Measurements from ENCODE around the gene NOSTRIN.
"Not testable (repeated sequence)": the region's sequence is repeated elsewhere in the genome, so short reads cannot be mapped to it uniquely, and the experiment has no call there.

The NOSTRIN gene

GRCh38 chr2:168773719-168774521, 28.5 kb upstream of the NOSTRIN start:
- H3K4me3 ChIP-seq (ENCODE audit: low read length), result no peak overlapping the region
- H3K4me1 ChIP-seq (ENCODE audit: control insufficient read depth, insufficient read depth, low read length), result no peaks in the 10 kb centered on the region
- H3K9ac ChIP-seq (ENCODE audit: low read length), result no peak overlapping the region
- H3K27me3 ChIP-seq (ENCODE audit: control insufficient read depth, insufficient read depth, low read length), result no peaks in the 10 kb centered on the region
- no peaks in the 10 kb centered on the region for H3K36me3 ChIP-seq (ENCODE audit: control insufficient read depth, insufficient read depth, low read length)
- no peak overlapping the region for H3K27ac ChIP-seq (ENCODE audit: low read depth, low read length)

- Histone ChIP-seq H3K9ac (ENCODE audit: low read length) (no peak overlapping the region), H3K27me3 (ENCODE audit: control insufficient read depth, insufficient read depth, low read length) (no peaks in the 10 kb centered on the region), H3K36me3 (ENCODE audit: control insufficient read depth, insufficient read depth, low read length) (no peaks in the 10 kb centered on the region), H3K4me3 (ENCODE audit: low read length) (no peak overlapping the region), H3K27ac (ENCODE audit: low read depth, low read length) (no peak overlapping the region), H3K4me1 (ENCODE audit: control insufficient read depth, insufficient read depth, low read length) (no peaks in the 10 kb centered on the region)
These were observed 26.6 kb upstream of the NOSTRIN start for GRCh38 chr2:168775837-168776236.

GRCh38 chr2:168780669-168781071, 21.8 kb upstream of the NOSTRIN start:
- Histone ChIP-seq H3K4me1 (ENCODE audit: control insufficient read depth, insufficient read depth, low read length) (no peaks in the 10 kb centered on the region), H3K9ac (ENCODE audit: low read length) (no peak overlapping the region), H3K27ac (ENCODE audit: low read depth, low read length) (no peak overlapping the region)

GRCh38 chr2:168781191-168781817, 21.1 kb upstream of the NOSTRIN start:
- Histone ChIP-seq H3K36me3 (ENCODE audit: control insufficient read depth, insufficient read depth, low read length) (no peaks in the 10 kb centered on the region), H3K4me3 (ENCODE audit: low read length) (no peak overlapping the region), H3K4me1 (ENCODE audit: control insufficient read depth, insufficient read depth, low read length) (no peaks in the 10 kb centered on the region), H3K9ac (ENCODE audit: low read length) (no peak overlapping the region), H3K27ac (ENCODE audit: low read depth, low read length) (no peak overlapping the region), H3K27me3 (ENCODE audit: control insufficient read depth, insufficient read depth, low read length) (no peaks in the 10 kb centered on the region)

More at GRCh38 chr2:168780669-168781071, 21.8 kb upstream of the NOSTRIN start:
- Histone ChIP-seq H3K27me3 (ENCODE audit: control insufficient read depth, insufficient read depth, low read length) (no peaks in the 10 kb centered on the region), H3K4me3 (ENCODE audit: low read length) (no peak overlapping the region), H3K36me3 (ENCODE audit: control insufficient read depth, insufficient read depth, low read length) (no peaks in the 10 kb centered on the region)

- no peaks in the 10 kb centered on the region for H3K36me3 ChIP-seq (ENCODE audit: control insufficient read depth, insufficient read depth, low read length)
- H3K9ac ChIP-seq (ENCODE audit: low read length), result no peak overlapping the region
- no peak overlapping the region for H3K27ac ChIP-seq (ENCODE audit: low read depth, low read length)
- no peaks in the 10 kb centered on the region for H3K4me1 ChIP-seq (ENCODE audit: control insufficient read depth, insufficient read depth, low read length)
- H3K27me3 ChIP-seq (ENCODE audit: control insufficient read depth, insufficient read depth, low read length), result no peaks in the 10 kb centered on the region
- H3K4me3 ChIP-seq (ENCODE audit: low read length), result no peak overlapping the region
These were observed 20.2 kb upstream of the NOSTRIN start for GRCh38 chr2:168782271-168782670.

- Histone ChIP-seq H3K27ac (ENCODE audit: low read depth, low read length) (no peak overlapping the region), H3K9ac (ENCODE audit: low read length) (no peak overlapping the region), H3K36me3 (ENCODE audit: control insufficient read depth, insufficient read depth, low read length) (no peaks in the 10 kb centered on the region), H3K4me1 (ENCODE audit: control insufficient read depth, insufficient read depth, low read length) (no peaks in the 10 kb centered on the region), H3K4me3 (ENCODE audit: low read length) (no peak overlapping the region), H3K27me3 (ENCODE audit: control insufficient read depth, insufficient read depth, low read length) (no peaks in the 10 kb centered on the region)
These were observed 17.4 kb upstream of the NOSTRIN start for GRCh38 chr2:168784993-168785392.

- H3K27ac ChIP-seq (ENCODE audit: low read depth, low read length), result no peak overlapping the region
- no peaks in the 10 kb centered on the region for H3K4me1 ChIP-seq (ENCODE audit: control insufficient read depth, insufficient read depth, low read length)
- no peak overlapping the region for H3K9ac ChIP-seq (ENCODE audit: low read length)
- H3K27me3 ChIP-seq (ENCODE audit: control insufficient read depth, insufficient read depth, low read length), result no peaks in the 10 kb centered on the region
- no peak overlapping the region for H3K4me3 ChIP-seq (ENCODE audit: low read length)
- no peaks in the 10 kb centered on the region for H3K36me3 ChIP-seq (ENCODE audit: control insufficient read depth, insufficient read depth, low read length)
These were observed 15.2 kb upstream of the NOSTRIN start for GRCh38 chr2:168787098-168787781.

GRCh38 chr2:168787782-168788376, 14.6 kb upstream of the NOSTRIN start:
- no peak overlapping the region for H3K9ac ChIP-seq (ENCODE audit: low read length)
- H3K36me3 ChIP-seq (ENCODE audit: control insufficient read depth, insufficient read depth, low read length), result no peaks in the 10 kb centered on the region
- no peak overlapping the region for H3K27ac ChIP-seq (ENCODE audit: low read depth, low read length)
- no peaks in the 10 kb centered on the region for H3K27me3 ChIP-seq (ENCODE audit: control insufficient read depth, insufficient read depth, low read length)
- H3K4me1 ChIP-seq (ENCODE audit: control insufficient read depth, insufficient read depth, low read length), result no peaks in the 10 kb centered on the region
- no peak overlapping the region for H3K4me3 ChIP-seq (ENCODE audit: low read length)

- Histone ChIP-seq H3K36me3 (ENCODE audit: control insufficient read depth, insufficient read depth, low read length) (no peaks in the 10 kb centered on the region), H3K27me3 (ENCODE audit: control insufficient read depth, insufficient read depth, low read length) (no peaks in the 10 kb centered on the region), H3K4me3 (ENCODE audit: low read length) (no peak overlapping the region), H3K4me1 (ENCODE audit: control insufficient read depth, insufficient read depth, low read length) (no peaks in the 10 kb centered on the region), H3K9ac (ENCODE audit: low read length) (no peak overlapping the region), H3K27ac (ENCODE audit: low read depth, low read length) (no peak overlapping the region)
These were observed 12.7 kb upstream of the NOSTRIN start for GRCh38 chr2:168789776-168790175.

GRCh38 chr2:168790226-168790902, 12.1 kb upstream of the NOSTRIN start:
- Histone ChIP-seq H3K36me3 (ENCODE audit: control insufficient read depth, insufficient read depth, low read length) (no peaks in the 10 kb centered on the region), H3K27me3 (ENCODE audit: control insufficient read depth, insufficient read depth, low read length) (no peaks in the 10 kb centered on the region), H3K4me1 (ENCODE audit: control insufficient read depth, insufficient read depth, low read length) (no peaks in the 10 kb centered on the region), H3K4me3 (ENCODE audit: low read length) (no peak overlapping the region), H3K27ac (ENCODE audit: low read depth, low read length) (no peak overlapping the region), H3K9ac (ENCODE audit: low read length) (no peak overlapping the region)

GRCh38 chr2:168791140-168791539, 11.3 kb upstream of the NOSTRIN start:
- H3K36me3 ChIP-seq (ENCODE audit: control insufficient read depth, insufficient read depth, low read length); H3K4me1 ChIP-seq (ENCODE audit: control insufficient read depth, insufficient read depth, low read length); H3K9ac ChIP-seq (ENCODE audit: low read length); H3K4me3 ChIP-seq (ENCODE audit: low read length); H3K27me3 ChIP-seq (ENCODE audit: control insufficient read depth, insufficient read depth, low read length); H3K27ac ChIP-seq (ENCODE audit: low read depth, low read length): not testable (repeated sequence)

- Histone ChIP-seq H3K9ac (ENCODE audit: low read length) (no peak overlapping the region), H3K27ac (ENCODE audit: low read depth, low read length) (no peak overlapping the region), H3K4me1 (ENCODE audit: control insufficient read depth, insufficient read depth, low read length) (no peaks in the 10 kb centered on the region), H3K27me3 (ENCODE audit: control insufficient read depth, insufficient read depth, low read length) (no peaks in the 10 kb centered on the region), H3K4me3 (ENCODE audit: low read length) (no peak overlapping the region), H3K36me3 (ENCODE audit: control insufficient read depth, insufficient read depth, low read length) (no peaks in the 10 kb centered on the region)
These were observed 8.8 kb upstream of the NOSTRIN start for GRCh38 chr2:168793596-168793995.
